ENCODE data around the gene BSCL2. TPM values are rescaled to one million over a fixed set of nuclear protein-coding genes. Genes with fewer than 3 reads are reported as not detected.
"Not testable (repeated sequence)": the region's sequence is repeated elsewhere in the genome, so short reads cannot be mapped to it uniquely, and the experiment has no call there.

The BSCL2 gene
- total RNA-seq, 1 donor = 14.9 TPM

DNA sequence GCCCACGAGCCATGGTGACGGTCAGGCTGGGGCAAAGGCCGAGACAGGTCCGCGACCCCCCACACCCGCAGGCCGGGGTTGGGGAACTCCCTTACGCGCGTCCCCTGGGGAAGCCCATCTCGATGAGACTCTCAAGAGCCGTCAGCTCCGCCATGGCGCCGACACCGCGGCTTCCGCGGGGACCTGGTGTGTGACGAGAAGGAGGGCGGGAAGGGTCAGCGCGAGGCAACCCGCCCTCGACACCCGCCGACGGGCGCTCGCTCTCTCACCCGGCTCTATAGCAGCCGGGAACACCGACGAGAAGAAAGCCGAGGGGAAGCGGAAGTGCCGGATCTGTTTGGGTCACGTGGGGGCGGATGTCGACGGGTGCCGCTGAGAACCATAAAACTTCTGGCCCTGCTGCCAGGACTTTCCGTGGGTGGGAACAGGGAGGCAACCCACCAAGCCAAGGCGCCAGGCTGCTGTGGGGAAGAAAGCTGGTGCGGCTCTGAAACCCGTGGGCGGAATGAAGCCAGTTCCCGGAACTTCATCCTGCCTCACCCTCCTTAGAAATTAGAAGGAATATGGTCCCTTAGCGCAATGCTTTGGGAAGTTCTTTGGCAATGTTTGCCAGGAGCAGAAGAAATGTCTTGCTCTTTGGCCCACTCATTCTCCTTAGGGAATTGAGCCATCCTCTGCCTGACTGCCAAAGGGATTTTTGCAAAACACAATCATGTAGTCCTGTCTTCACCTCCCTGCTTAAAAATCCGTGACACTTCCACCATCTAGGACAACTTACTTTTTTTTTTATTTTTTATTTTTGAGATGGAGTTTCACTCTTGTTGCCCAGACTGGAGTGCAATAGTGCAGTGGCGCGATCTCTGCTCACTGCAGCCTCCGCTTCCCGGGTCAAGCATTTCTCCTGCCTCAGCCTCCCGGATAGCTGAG is 28.2 kb downstream of the BSCL2 start, which contains the start of gene UBXN1:
Gene UBXN1 (minus strand): TSS at position 304 of the 927 bp plus-strand sequence. CDS start 150 bp downstream, at position 154.
- H3K4me1 ChIP-seq (ENCODE audit: insufficient read depth, low read length) = peaks cover 27% of the 10 kb centered on the region
- H3K4me3 ChIP-seq (ENCODE audit: low read length) = peak within 1 kb of the TSS; percentile 99
- H3K9me3 ChIP-seq (ENCODE audit: low read depth, low read length) = no peaks in the 10 kb centered on the region
- no peaks in the 10 kb centered on the region for H3K27me3 ChIP-seq (ENCODE audit: insufficient read depth, low read length)

DNA sequence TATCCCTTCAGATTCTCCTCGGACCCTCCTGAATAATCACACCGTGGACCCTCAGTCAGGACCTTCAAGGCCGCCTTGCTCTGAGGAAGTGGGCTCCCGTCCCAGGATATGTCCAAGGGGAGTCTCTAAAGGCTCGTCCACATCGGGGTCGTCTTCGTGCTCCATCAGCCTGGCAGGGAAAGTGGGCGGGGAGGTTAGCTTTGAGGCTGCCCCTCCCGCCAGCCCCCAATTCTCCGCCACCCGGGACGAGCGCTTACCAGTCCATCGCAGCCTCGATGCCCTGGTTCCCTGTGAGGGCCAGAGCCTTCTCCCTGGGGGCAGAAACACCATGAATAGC is 28.8 kb downstream of the BSCL2 start:
- no peaks in the 10 kb centered on the region for H3K27me3 ChIP-seq (ENCODE audit: insufficient read depth, low read length)
- peaks cover 29% of the 10 kb centered on the region for H3K4me1 ChIP-seq (ENCODE audit: insufficient read depth, low read length)
- peak overlapping the region; percentile 99 for H3K4me3 ChIP-seq (ENCODE audit: low read length)
- no peaks in the 10 kb centered on the region for H3K9me3 ChIP-seq (ENCODE audit: low read depth, low read length)

DNA sequence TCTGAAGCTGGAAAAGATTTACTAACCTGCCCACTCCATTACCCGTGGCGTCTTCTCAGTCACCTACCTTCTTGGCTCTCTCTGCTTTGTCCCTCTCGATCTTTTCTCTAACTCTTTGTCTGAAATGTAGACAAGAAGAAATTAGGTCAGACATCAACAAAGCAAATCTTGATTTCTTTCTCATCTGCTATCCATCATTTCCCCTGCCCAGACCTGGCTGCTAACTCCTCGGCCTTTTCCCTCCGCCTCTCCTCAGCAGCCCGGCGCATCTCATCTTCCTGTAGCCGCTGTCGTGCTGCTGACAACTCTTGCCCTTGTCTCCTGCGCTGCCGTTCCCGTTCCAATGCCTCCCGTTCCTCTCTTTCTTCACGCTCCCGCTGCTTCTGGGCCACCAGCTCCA is 29.5 kb downstream of the BSCL2 start:
- H3K27me3 ChIP-seq (ENCODE audit: insufficient read depth, low read length) = no peaks in the 10 kb centered on the region
- H3K4me1 ChIP-seq (ENCODE audit: insufficient read depth, low read length) = peaks cover 36% of the 10 kb centered on the region
- H3K9me3 ChIP-seq (ENCODE audit: low read depth, low read length) = no peaks in the 10 kb centered on the region
- no peak overlapping the region for H3K4me3 ChIP-seq (ENCODE audit: low read length)

DNA sequence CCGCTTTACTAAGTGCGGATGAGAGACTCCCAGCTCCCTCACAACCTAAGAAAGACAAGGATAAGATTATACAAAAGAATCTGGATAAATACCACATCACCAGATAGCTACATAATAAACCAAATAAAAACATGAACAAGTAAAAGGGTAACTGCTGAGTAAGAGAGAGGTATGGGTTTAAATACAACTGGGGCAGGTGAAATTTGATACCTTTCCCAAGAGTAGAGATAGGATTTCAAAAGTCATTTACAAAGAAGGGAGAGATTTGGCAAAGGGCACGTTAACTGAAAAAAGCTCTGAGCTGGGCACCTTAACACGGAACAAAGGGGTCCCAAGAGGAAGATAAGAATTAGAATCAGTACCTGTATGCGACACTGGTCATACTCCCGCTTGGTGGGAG is 30.1 kb downstream of the BSCL2 start:
- Histone ChIP-seq H3K4me3 (ENCODE audit: low read length) (no peak overlapping the region), H3K4me1 (ENCODE audit: insufficient read depth, low read length) (peaks cover 42% of the 10 kb centered on the region), H3K27me3 (ENCODE audit: insufficient read depth, low read length) (no peaks in the 10 kb centered on the region), H3K9me3 (ENCODE audit: low read depth, low read length) (no peaks in the 10 kb centered on the region)

DNA sequence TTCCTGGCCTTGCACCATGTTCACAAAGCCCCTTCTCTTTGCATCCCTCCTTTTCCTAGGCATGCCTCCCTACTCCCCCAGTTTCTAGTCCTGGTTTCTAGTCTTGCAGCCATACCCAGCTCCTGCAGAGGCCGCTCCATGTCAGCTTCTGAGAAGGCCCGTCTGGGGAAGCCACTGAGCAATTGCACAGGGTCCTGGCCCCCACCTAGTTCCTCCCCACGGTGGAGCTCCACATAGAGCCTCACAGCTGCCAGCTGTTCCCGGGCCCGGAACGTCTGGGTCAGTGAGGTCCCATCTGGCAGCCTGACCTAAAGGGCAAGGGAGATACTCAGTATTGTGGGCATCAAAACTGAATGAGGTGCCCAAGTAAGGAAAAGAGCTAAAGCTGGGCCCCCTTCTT is 30.5 kb downstream of the BSCL2 start:
- H3K4me3 ChIP-seq (ENCODE audit: low read length) = no peak overlapping the region
- peaks cover 42% of the 10 kb centered on the region for H3K4me1 ChIP-seq (ENCODE audit: insufficient read depth, low read length)
- H3K9me3 ChIP-seq (ENCODE audit: low read depth, low read length) = no peaks in the 10 kb centered on the region
- no peaks in the 10 kb centered on the region for H3K27me3 ChIP-seq (ENCODE audit: insufficient read depth, low read length)

DNA sequence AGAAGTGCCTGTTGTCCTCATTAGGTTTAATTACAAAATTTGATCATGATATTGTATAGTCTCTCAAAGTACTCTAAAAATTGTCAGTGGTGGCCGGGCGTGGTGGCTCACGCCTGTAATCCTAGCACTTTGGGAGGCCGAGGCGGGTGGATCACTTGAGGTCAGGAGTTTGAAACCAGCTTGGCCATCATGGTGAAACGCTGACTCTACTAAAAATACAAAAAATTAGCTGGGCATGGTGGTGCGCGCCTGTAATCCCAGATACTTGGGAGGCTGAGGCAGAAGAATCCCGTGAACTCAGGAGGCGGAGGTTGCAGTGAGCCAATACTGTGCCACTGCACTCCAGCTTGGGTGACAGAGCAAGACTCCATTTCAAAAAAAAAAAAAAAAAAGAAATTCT is 31.8 kb downstream of the BSCL2 start:
- H3K4me1 ChIP-seq (ENCODE audit: insufficient read depth, low read length) = peaks cover 51% of the 10 kb centered on the region
- not testable (repeated sequence) for H3K27me3 ChIP-seq (ENCODE audit: insufficient read depth, low read length); H3K9me3 ChIP-seq (ENCODE audit: low read depth, low read length); H3K4me3 ChIP-seq (ENCODE audit: low read length)

DNA sequence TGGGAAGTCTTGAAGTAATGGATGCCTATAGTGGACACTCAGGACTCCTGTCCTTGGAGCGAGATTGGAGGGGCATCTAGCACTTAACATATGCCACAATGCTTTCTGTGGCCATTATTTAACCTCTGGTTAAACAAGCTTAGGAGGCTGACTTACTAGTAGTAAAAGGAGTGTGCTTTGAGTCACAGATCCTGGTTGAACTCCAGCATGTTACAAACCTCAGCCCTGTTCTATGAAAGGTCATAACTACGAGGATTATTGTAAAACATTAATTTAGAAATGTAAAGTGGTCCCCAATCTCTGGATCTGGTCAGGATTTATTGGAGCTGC is 34.1 kb downstream of the BSCL2 start:
- H3K9me3 ChIP-seq (ENCODE audit: low read depth, low read length) = no peaks in the 10 kb centered on the region
- peaks cover 42% of the 10 kb centered on the region for H3K4me1 ChIP-seq (ENCODE audit: insufficient read depth, low read length)
- H3K27me3 ChIP-seq (ENCODE audit: insufficient read depth, low read length) = no peaks in the 10 kb centered on the region
- H3K4me3 ChIP-seq (ENCODE audit: low read length) = no peak overlapping the region

DNA sequence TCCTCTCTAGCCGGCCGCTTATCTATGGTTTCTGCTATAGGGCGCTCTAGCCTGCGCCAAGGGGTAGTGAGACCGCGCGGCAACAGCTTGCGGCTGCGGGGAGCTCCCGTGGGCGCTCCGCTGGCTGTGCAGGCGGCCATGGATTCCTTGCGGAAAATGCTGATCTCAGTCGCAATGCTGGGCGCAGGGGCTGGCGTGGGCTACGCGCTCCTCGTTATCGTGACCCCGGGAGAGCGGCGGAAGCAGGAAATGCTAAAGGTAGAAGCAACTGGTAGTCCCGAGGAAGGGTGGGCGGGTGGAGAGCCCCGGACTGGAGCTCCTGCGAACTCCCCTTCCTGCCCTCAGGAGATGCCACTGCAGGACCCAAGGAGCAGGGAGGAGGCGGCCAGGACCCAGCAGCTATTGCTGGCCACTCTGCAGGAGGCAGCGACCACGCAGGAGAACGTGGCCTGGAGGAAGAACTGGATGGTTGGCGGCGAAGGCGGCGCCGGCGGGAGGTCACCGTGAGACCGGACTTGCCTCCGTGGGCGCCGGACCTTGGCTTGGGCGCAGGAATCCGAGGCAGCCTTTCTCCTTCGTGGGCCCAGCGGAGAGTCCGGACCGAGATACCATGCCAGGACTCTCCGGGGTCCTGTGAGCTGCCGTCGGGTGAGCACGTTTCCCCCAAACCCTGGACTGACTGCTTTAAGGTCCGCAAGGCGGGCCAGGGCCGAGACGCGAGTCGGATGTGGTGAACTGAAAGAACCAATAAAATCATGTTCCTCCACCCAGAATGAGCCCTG is 35.4 kb downstream of the BSCL2 start, which contains the start of the genes LBHD1 and UQCC3:
Gene LBHD1 (minus strand): TSS at position 660 of the 782 bp plus-strand sequence. CDS start 2,236 bp downstream, outside the sequence.
Gene UQCC3 (plus strand): TSS at position 66 of the 782 bp plus-strand sequence. CDS start 73 bp downstream, at position 139.
- Histone ChIP-seq H3K27me3 (ENCODE audit: insufficient read depth, low read length) (no peaks in the 10 kb centered on the region), H3K4me3 (ENCODE audit: low read length) (peak within 1 kb of the TSS; percentile 94), H3K4me1 (ENCODE audit: insufficient read depth, low read length) (peaks cover 42% of the 10 kb centered on the region), H3K9me3 (ENCODE audit: low read depth, low read length) (no peaks in the 10 kb centered on the region)

DNA sequence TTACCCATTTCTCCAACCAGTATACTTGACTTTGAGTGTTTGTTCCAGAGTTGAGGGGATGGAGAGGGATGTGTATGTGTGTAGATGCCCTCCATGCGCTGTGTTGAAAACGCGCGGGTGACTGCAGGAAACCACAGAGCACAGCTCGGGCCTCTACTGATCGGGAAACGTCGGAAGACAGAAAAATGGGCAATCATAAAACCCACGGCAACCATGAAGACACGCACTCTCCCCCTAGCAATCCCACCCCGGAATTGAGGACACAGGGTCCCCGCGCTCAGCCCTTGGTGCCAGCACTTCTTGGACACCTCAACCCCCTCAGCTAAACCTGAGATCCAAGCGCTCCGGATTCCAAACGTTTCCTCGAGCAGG is 36.0 kb downstream of the BSCL2 start:
- Histone ChIP-seq H3K4me3 (ENCODE audit: low read length) (peak overlapping the region; percentile 94), H3K27me3 (ENCODE audit: insufficient read depth, low read length) (no peaks in the 10 kb centered on the region), H3K9me3 (ENCODE audit: low read depth, low read length) (no peaks in the 10 kb centered on the region), H3K4me1 (ENCODE audit: insufficient read depth, low read length) (peaks cover 42% of the 10 kb centered on the region)

DNA sequence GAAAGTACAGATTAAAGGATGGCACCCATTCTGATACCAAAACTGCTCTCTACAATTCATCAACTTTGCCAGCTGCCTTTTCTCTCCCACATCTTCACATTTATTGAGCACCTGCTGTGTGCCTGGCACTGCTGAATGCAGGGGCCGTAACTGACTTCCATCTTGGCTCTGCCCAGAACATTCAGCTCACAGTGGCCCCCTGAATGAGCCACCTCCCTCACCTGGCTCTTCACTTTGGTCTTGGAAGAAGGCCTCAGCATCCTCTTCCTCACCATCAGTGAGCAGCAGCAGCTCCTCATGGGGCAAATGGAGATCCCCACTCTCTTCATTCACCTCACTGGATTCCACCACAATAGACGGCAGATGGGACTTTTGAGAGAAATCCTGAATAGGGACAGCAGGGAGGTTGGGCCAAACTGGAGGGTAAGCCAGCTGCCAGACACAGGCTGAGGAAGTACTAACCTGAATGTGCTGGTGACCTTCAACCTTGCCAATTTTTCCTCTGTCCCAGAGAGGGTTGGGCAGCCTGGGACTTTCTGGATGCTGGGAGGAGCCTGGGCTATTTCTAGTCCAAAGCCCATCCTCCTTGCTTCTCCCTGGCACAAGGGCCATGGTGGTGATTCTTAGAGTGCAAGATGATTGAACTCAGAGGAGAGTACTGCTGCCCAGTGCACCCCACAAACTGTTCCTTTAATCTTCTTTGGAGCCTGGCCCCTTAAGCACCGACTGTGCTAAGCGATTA is 37.6 kb downstream of the BSCL2 start:
- Histone ChIP-seq H3K4me1 (ENCODE audit: insufficient read depth, low read length) (peaks cover 51% of the 10 kb centered on the region), H3K9me3 (ENCODE audit: low read depth, low read length) (no peaks in the 10 kb centered on the region), H3K4me3 (ENCODE audit: low read length) (no peak overlapping the region), H3K27me3 (ENCODE audit: insufficient read depth, low read length) (no peaks in the 10 kb centered on the region)

DNA sequence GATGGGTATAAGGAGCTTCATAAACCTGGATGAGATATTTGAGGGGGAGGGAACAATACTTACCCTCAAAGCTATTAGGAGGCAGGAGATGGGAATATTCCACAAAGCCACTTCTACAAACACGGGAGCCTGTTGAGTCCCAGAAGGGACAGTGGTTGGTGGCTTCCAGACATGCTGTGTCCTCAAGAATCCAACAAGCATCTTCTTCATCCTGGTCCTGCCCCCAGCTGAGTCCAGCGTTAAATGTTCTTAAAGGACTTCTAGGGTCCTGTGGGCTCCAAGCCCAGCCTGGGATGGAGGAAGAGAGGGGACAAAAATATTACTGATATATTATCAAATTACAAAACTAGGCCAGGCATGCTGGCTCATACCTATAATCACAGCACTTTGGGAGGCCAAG is 39.8 kb downstream of the BSCL2 start:
- Histone ChIP-seq H3K4me1 (ENCODE audit: insufficient read depth, low read length) (peaks cover 53% of the 10 kb centered on the region), H3K9me3 (ENCODE audit: low read depth, low read length) (no peaks in the 10 kb centered on the region), H3K27me3 (ENCODE audit: insufficient read depth, low read length) (no peaks in the 10 kb centered on the region), H3K4me3 (ENCODE audit: low read length) (no peak overlapping the region)

DNA sequence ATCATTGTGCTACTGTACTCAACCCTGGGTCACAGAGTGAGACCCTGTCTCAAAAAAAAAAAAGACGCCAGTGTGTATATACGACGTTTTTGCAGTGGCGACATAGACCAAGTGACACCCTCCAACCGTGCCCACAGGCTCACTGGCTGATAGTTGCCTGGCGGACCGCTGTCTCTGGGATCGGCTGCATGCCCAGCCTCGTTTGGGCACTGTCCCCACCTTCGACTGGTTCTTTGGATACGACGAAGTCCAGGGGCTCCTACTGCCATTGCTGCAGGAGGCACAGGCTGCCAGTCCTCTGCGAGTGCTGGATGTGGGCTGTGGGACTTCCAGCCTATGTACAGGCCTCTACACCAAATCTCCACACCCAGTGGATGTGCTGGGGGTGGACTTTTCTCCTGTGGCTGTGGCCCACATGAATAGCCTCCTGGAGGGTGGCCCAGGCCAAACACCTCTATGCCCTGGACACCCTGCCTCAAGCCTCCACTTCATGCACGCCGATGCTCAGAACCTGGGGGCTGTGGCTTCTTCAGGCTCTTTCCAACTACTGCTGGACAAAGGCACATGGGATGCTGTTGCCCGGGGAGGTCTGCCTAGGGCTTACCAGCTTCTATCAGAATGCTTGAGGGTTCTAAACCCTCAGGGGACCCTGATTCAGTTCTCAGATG is 40.8 kb downstream of the BSCL2 start:
- Histone ChIP-seq H3K4me3 (ENCODE audit: low read length) (peak overlapping the region; percentile 95), H3K27me3 (ENCODE audit: insufficient read depth, low read length) (no peaks in the 10 kb centered on the region), H3K9me3 (ENCODE audit: low read depth, low read length) (no peaks in the 10 kb centered on the region), H3K4me1 (ENCODE audit: insufficient read depth, low read length) (peaks cover 50% of the 10 kb centered on the region)

DNA sequence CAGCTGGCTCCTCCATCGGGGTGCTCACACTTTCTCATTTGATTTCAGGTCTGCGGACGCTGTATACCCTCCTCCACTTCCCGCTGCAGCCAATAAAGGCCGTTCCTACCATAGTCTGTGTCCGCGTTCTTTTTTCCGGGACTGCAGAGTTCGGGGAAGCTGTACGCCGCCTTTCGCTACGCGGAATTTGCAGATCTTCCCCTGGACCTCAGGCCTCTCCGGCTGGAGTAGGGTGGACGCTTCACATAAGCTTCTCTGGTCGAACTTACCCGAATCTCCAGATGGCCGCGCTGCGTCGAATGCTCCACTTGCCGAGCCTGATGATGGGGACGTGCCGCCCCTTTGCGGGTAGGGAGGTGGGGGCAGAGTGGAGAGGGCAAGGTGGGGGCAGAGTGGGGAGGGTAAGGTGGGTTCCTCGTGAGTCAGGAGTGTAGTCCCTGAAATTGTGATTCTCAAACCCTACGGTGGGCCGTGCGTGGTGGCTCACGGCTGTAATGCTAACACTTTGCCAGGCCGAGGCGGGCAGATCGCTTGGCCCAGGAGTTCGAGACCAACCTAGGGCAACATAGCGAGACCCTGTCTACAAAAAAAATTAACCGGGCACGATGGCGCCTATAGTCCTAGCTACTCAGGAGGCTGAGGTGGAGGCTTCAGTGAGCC is 41.5 kb downstream of the BSCL2 start:
- Histone ChIP-seq H3K4me3 (ENCODE audit: low read length) (peak overlapping the region; percentile 95), H3K9me3 (ENCODE audit: low read depth, low read length) (no peaks in the 10 kb centered on the region), H3K4me1 (ENCODE audit: insufficient read depth, low read length) (peaks cover 44% of the 10 kb centered on the region), H3K27me3 (ENCODE audit: insufficient read depth, low read length) (no peaks in the 10 kb centered on the region)

DNA sequence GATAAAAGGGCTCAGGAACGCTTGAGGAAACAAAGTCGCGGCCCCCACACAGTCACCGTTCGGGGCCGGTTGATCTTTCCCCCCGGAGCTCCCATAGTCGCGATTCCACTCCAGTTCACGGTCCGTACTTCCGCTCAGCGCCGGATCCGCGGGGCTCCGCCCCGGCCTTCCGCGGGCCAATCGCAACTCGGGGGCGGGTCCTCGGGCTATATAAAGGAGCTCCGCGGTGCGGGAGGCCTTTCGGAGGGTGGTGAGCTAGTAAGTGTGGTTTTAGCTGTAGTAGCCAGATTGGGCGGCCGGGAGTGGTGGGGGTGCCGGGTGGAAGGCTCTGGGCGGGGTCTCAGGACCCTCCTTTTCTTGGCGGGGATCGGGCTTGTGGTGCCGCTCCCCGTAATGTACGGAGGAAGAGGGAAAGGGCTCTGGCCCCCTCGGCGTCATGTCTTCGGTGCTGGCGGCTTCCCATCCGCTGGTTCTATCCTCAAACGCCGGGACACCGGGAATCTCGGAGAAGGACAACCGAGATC is 42.1 kb downstream of the BSCL2 start, which contains the start of the genes C11orf98 and CSKMT:
Gene C11orf98 (minus strand): TSS at position 136 of the 524 bp plus-strand sequence. CDS start 41 bp downstream, at position 95.
Gene CSKMT (plus strand): TSS at position 238 of the 524 bp plus-strand sequence. CDS start 568 bp downstream, outside the sequence.
- Histone ChIP-seq H3K9me3 (ENCODE audit: low read depth, low read length) (no peaks in the 10 kb centered on the region), H3K27me3 (ENCODE audit: insufficient read depth, low read length) (no peaks in the 10 kb centered on the region), H3K4me1 (ENCODE audit: insufficient read depth, low read length) (peaks cover 40% of the 10 kb centered on the region), H3K4me3 (ENCODE audit: low read length) (peak within 1 kb of the TSS; percentile 95)

Data from mononuclear cell (primary cell).